ENCODE data around the gene TRIM65. TPM values are rescaled to one million over a fixed set of nuclear protein-coding genes. Genes with fewer than 3 reads are reported as not detected.
A peak's percentile ranks its signal among the peaks of the same experiment; 100 is the strongest.

The TRIM65 gene
- total and polyA plus RNA-seq, 10 of the 15 experiments (the other 5 are each of a cell fraction or from before 2014, with no cell fraction given), result 1.4 to 26.0 (median 10.8) TPM

DNA sequence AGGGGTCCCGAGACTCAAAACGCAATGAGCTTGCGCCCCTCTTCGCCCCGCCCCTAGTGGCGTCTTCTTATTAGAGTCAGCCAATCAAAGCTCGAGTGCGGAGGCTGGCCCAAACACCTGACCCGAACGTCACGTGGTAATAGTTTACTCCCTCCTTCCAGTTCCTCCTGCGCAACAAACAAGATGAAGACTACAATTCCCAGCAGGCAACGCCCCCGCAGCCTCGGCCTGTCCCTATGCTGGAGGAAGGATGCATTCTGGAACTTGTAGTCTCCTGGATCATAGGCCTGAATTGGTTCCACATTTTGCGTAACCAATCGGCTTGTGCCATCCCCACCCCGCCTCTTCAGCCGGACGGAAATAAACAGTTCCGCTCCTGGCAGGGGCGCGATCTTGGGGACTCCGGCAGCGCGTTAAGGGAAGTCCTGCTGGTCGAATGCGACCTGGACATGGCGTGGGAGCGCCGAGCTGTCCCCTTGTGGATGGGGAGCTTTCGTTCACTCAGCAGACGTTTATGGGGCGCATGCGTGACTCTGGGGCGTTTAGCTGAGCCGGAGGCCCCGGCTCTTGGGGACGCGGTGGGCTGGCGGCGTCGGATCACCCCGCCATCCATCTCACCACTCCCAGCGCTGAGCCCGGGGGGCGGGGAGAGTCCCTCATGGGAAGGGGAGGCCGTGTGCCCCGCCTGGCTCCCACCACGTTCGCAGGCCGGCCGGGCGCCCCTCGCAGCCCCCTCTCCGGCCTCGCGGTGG, 41.3 kb downstream of the TRIM65 start, which contains the start of gene WBP2 (continued):
- TF ChIP-seq, protein P1, sequence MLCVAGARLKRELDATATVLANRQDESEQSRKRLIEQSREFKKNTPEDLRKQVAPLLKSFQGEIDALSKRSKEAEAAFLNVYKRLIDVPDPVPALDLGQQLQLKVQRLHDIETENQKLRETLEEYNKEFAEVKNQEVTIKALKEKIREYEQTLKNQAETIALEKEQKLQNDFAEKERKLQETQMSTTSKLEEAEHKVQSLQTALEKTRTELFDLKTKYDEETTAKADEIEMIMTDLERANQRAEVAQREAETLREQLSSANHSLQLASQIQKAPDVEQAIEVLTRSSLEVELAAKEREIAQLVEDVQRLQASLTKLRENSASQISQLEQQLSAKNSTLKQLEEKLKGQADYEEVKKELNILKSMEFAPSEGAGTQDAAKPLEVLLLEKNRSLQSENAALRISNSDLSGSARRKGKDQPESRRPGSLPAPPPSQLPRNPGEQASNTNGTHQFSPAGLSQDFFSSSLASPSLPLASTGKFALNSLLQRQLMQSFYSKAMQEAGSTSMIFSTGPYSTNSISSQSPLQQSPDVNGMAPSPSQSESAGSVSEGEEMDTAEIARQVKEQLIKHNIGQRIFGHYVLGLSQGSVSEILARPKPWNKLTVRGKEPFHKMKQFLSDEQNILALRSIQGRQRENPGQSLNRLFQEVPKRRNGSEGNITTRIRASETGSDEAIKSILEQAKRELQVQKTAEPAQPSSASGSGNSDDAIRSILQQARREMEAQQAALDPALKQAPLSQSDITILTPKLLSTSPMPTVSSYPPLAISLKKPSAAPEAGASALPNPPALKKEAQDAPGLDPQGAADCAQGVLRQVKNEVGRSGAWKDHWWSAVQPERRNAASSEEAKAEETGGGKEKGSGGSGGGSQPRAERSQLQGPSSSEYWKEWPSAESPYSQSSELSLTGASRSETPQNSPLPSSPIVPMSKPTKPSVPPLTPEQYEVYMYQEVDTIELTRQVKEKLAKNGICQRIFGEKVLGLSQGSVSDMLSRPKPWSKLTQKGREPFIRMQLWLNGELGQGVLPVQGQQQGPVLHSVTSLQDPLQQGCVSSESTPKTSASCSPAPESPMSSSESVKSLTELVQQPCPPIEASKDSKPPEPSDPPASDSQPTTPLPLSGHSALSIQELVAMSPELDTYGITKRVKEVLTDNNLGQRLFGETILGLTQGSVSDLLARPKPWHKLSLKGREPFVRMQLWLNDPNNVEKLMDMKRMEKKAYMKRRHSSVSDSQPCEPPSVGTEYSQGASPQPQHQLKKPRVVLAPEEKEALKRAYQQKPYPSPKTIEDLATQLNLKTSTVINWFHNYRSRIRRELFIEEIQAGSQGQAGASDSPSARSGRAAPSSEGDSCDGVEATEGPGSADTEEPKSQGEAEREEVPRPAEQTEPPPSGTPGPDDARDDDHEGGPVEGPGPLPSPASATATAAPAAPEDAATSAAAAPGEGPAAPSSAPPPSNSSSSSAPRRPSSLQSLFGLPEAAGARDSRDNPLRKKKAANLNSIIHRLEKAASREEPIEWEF (IDR thresholded peaks at IDR 0.05; ENCODE audit: insufficient replicate concordance, low read depth, low read length), result peak; percentile 12
- no peak for TF ChIP-seq EP300 (IDR thresholded peaks at IDR 0.05; ENCODE audit: borderline replicate concordance in 1 of 2, control insufficient read depth in 1 of 2, low read depth in 2 of 2, low read length in 2 of 2)
- TF ChIP-seq, protein P2, sequence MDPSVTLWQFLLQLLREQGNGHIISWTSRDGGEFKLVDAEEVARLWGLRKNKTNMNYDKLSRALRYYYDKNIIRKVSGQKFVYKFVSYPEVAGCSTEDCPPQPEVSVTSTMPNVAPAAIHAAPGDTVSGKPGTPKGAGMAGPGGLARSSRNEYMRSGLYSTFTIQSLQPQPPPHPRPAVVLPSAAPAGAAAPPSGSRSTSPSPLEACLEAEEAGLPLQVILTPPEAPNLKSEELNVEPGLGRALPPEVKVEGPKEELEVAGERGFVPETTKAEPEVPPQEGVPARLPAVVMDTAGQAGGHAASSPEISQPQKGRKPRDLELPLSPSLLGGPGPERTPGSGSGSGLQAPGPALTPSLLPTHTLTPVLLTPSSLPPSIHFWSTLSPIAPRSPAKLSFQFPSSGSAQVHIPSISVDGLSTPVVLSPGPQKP (IDR thresholded peaks at IDR 0.05; ENCODE audit: low read depth, low read length), result 0 out of 2 replicates have a peak, but pooled peaks have one; percentile 78
- no peak for TF ChIP-seq ZNF274 (IDR thresholded peaks at IDR 0.05; ENCODE audit: insufficient read depth, insufficient read length)
- TF ChIP-seq SUPT20H (IDR thresholded peaks at IDR 0.05; ENCODE audit: borderline replicate concordance, control insufficient read depth, low read depth, low read length), result no peak
- TF ChIP-seq, protein P3, sequence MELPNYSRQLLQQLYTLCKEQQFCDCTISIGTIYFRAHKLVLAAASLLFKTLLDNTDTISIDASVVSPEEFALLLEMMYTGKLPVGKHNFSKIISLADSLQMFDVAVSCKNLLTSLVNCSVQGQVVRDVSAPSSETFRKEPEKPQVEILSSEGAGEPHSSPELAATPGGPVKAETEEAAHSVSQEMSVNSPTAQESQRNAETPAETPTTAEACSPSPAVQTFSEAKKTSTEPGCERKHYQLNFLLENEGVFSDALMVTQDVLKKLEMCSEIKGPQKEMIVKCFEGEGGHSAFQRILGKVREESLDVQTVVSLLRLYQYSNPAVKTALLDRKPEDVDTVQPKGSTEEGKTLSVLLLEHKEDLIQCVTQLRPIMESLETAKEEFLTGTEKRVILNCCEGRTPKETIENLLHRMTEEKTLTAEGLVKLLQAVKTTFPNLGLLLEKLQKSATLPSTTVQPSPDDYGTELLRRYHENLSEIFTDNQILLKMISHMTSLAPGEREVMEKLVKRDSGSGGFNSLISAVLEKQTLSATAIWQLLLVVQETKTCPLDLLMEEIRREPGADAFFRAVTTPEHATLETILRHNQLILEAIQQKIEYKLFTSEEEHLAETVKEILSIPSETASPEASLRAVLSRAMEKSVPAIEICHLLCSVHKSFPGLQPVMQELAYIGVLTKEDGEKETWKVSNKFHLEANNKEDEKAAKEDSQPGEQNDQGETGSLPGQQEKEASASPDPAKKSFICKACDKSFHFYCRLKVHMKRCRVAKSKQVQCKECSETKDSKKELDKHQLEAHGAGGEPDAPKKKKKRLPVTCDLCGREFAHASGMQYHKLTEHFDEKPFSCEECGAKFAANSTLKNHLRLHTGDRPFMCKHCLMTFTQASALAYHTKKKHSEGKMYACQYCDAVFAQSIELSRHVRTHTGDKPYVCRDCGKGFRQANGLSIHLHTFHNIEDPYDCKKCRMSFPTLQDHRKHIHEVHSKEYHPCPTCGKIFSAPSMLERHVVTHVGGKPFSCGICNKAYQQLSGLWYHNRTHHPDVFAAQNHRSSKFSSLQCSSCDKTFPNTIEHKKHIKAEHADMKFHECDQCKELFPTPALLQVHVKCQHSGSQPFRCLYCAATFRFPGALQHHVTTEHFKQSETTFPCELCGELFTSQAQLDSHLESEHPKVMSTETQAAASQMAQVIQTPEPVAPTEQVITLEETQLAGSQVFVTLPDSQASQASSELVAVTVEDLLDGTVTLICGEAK (IDR thresholded peaks at IDR 0.05; ENCODE audit: borderline replicate concordance), result peak; percentile 83; the same call in 1 of the 2 replicates
- TF ChIP-seq ZBED1 (IDR thresholded peaks at IDR 0.05; ENCODE audit: borderline replicate concordance), result no peak
- peak; percentile 69 for TF ChIP-seq KLF5 (IDR thresholded peaks at IDR 0.05; ENCODE audit: partially characterized antibody)
- 0 out of 2 replicates have a peak, but pooled peaks have one; percentile 5 for TF ChIP-seq RFX5 (IDR thresholded peaks at IDR 0.05; ENCODE audit: low read depth, low read length)
- TF ChIP-seq SREBF1 (IDR thresholded peaks at IDR 0.05; ENCODE audit: low read length), result peak; percentile 79
- TF ChIP-seq ZNF622 (IDR thresholded peaks at IDR 0.05), result no peak
- no peak for TF ChIP-seq BRCA1 (IDR thresholded peaks at IDR 0.05; ENCODE audit: low read depth, low read length)
- TF ChIP-seq, protein P4, sequence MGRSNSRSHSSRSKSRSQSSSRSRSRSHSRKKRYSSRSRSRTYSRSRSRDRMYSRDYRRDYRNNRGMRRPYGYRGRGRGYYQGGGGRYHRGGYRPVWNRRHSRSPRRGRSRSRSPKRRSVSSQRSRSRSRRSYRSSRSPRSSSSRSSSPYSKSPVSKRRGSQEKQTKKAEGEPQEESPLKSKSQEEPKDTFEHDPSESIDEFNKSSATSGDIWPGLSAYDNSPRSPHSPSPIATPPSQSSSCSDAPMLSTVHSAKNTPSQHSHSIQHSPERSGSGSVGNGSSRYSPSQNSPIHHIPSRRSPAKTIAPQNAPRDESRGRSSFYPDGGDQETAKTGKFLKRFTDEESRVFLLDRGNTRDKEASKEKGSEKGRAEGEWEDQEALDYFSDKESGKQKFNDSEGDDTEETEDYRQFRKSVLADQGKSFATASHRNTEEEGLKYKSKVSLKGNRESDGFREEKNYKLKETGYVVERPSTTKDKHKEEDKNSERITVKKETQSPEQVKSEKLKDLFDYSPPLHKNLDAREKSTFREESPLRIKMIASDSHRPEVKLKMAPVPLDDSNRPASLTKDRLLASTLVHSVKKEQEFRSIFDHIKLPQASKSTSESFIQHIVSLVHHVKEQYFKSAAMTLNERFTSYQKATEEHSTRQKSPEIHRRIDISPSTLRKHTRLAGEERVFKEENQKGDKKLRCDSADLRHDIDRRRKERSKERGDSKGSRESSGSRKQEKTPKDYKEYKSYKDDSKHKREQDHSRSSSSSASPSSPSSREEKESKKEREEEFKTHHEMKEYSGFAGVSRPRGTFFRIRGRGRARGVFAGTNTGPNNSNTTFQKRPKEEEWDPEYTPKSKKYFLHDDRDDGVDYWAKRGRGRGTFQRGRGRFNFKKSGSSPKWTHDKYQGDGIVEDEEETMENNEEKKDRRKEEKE (IDR thresholded peaks at IDR 0.05), result no peak
- peak; percentile 97 for TF ChIP-seq POLR2AphosphoS5 (IDR thresholded peaks at IDR 0.05; ENCODE audit: low read length)
- no peak for TF ChIP-seq HDAC6 (IDR thresholded peaks at IDR 0.05; ENCODE audit: unreplicated experiment)

All from GM12878 (cell line).